NCI-H524 treated with DMSO at 0.1 percent for 48 hours (cell line): Measurements from ENCODE around the gene ABCC8.
A peak's percentile ranks its signal among the peaks of the same experiment; 100 is the strongest.

ENCODE experiments used
- DNase-seq: peaks from one replicate; lab custom pipeline; 2025; lab: John Stamatoyannopoulos, UW

The ABCC8 gene

GRCh38 chr11:17469998-17470397 lies 6.6 kb downstream of the ABCC8 start:
- no peak for DNase-seq

- no peak for DNase-seq
Measured at GRCh38 chr11:17468122-17468521, 8.5 kb downstream of the ABCC8 start.

GRCh38 chr11:17463546-17464174 lies 13.0 kb downstream of the ABCC8 start:
- no peak for DNase-seq

DNA sequence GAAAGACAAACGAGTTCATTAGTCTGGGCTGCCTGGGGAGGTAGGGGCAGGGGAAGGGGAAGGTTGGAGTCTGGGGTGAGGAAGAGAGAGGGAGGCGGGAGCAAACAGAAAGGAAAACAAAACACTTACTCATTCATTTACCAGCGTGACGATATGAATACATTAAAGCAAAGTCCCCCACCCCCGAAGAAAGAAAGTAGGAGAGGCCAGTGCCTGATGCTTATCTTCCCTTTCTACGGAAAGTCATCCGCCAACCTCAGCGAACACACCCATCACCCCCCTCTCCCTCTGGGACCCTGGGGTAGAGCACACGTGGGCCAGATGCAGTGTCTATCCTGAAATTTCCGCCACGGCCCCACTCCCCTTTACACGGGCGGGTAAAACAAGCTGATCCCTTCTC lies 13.7 kb downstream of the ABCC8 start:
- DNase-seq: no peak

- no peak for DNase-seq
Measured at GRCh38 chr11:17460406-17460805, 16.2 kb downstream of the ABCC8 start.

- DNase-seq: no peak
Measured at GRCh38 chr11:17459236-17459896, 17.3 kb downstream of the ABCC8 start.

DNA sequence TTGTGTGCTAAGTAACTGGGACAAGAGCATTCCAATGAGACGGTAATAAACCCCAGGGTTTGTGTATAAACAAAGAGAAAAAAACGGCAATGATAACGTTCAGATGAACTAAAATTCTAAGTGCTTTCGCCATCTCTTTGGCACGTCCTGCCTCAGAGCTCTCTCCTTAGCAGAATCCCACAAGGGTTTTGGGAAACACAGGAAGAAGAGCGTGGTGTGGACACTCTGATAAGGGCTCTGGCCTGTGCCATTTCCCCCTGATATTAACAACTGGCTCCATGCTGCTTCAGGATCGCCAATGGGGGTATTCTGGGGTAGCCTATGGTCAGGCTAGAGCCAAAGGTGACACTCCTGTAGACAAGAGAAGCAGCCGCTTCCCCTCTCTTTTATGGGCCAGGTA lies 18.4 kb downstream of the ABCC8 start:
- no peak for DNase-seq

DNA sequence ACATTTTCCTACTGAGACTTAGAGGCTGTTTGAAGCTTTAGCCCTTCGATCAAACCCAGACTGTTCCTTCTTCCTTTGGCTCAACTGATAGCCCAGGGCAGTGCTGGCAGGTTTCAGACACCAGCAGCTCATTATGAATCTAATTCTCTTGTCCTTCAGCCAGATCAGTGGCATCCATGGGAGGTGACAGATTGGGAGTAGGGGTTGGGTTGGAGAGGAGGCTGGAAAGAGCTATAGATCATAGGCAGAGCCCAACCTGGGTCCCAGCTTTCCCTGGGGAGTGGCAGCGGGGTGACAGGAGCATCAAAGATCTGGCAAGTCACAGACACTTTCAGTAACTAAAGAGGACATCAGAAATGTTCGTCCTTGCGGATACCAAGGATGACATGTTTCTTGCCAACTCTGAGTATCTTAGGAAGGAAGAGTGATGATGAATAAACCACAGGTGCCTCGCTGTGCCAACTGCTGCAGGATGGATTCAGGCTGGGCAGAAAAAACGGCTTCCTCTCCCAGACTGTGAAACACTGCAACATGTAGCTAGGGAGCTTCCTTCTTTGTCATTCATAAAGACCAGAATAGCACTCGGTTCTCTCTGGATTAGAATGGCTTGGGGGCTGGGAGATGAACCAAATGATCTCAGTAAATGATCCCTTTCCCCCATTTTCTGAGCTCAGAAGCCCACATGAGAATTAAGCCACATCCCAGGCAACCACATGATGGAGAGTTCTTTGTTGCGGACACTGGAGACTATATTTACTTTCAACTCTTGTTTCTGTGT lies 19.1 kb downstream of the ABCC8 start:
- DNase-seq: no peak

DNA sequence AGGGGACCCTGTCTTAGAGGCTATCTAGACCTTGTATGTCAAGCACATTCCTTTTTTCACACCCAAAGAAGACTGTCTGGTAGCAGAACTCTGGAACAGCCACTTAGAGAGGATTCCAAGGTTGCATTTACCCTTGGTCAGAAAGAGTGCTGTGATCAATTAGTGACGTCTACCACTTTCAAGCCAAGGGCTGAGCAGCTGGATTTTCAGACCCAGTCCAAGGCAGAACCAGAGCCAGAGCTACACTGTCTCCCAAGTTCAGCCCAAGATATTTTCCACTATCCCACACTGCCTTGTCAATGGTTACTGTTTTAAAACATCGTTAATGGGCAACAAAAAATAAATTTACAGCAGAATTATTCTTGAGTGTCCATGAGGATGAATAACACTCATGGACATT lies 24.0 kb downstream of the ABCC8 start:
- DNase-seq: no peak

DNA sequence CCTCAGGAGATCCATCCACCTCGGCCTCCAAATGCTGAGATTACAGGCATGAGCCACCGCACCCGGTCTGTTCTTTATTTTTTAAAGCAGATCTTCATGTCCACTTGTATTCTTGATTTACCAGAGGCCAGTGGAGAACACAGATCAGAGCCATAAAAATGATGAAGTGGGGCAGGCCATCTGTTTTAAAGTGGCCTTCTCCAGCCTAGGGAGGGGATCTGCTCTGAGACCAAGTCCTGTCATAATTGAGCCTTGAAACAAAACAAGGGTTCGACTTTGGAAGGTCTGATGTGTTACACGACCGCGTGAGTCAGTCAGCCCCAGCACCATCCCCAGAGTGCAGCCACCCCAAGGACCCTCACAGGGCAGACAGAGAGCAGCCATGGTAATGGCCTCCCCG lies 27.5 kb downstream of the ABCC8 start:
- DNase-seq: peak; percentile 82

DNA sequence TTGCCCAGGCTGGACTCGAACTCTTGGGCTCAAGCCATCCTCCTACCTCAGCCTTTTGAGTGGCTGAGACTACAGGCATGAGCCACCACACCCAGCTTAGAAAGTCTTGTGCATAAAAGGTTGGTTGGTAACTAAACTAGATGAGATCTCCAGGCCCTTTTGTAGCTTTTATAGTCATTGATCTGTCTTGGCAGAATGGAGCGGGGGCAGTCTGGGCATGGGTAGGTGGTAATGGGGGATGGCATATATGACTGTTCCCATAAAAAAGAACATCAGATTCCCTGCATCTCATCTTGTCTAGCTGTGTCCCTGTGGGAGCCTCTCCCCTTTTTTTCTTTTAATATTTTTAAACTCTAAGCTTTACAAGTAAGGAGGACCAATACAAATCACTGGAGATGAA lies 30.2 kb downstream of the ABCC8 start:
- DNase-seq: no peak

DNA sequence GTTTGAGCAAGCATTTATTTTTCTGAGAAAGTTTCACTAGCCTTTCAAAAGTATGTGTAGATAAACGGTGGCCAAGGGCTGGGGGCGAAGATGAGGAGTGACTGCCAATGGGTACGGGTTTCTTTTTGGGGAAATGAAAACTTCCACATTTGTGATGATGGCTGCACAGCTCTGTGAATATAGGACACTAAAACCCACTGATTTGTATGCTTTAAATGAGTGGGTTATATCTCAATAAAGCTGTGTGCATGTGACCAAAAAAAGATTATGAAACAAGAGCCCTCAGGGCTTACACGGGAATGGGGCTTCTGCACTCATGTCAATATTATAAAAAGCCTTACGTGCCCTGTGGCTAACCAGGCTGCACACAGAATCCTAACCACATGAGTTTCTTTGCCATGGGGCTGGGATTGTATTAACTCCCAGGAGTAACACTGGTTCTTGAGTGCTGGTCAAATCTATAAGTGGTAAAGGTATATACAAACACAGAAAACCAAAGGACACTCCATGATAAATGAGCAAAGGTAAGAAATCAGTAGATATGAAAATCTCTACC lies 31.3 kb downstream of the ABCC8 start:
- no peak for DNase-seq

DNA sequence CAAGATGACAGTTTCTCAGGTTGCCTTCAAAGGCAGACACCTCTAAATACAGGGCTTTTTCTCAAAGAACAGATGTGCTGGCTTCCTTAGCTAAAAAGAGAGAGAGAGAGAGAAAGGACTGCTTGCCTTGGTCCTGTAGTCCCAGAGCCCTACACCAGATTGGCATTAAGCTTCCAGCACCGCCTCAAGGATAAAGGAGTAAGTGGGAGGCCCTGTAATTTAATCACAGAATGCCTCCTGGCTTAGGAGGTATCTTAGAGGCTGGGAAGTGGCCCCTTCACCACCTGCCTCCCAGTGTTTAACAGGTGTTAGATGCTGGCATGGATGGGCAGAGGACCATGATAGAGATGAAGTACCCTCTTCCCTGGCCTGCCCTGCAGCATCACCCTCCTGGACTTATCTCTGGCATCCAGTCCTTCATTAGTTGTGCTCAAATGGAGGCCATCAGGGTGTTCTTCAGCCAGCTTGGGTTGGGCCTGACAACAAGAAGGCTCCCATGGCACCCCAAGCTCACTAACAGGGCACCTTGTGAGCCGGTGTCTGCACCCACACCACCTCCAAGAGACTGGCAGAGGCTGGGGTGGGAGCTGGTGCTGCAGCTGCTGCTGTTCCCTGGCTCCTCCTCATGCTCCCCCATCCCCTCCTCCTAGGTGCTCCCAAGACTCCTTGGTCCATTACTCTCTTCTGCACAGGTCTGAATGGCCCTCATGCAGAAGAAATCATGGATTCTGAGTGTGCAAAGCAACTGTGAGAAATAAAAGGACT lies 32.5 kb downstream of the ABCC8 start:
- DNase-seq: peak; percentile 94

DNA sequence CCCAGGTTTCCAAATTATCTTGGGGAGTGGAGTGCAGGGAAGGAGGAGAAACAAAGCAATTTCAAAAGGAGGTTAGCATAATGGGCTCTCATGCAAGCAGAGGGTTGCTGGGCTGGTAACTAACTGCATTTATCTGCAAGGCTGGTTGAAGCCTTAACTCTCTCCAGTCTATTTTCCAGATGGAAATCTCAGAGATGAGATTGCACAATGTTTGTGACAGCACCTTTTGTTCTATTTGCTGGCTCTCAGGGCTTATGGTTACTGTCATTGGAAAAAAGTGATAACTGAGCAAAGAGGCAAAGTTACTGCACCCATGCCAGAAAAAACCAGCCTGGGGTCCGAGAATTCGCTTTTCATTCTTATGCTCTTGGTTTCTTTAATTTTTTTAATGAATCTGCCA lies 33.2 kb downstream of the ABCC8 start:
- DNase-seq: no peak

- DNase-seq: no peak
Measured at GRCh38 chr11:17443000-17443399, 33.6 kb downstream of the ABCC8 start.

DNA sequence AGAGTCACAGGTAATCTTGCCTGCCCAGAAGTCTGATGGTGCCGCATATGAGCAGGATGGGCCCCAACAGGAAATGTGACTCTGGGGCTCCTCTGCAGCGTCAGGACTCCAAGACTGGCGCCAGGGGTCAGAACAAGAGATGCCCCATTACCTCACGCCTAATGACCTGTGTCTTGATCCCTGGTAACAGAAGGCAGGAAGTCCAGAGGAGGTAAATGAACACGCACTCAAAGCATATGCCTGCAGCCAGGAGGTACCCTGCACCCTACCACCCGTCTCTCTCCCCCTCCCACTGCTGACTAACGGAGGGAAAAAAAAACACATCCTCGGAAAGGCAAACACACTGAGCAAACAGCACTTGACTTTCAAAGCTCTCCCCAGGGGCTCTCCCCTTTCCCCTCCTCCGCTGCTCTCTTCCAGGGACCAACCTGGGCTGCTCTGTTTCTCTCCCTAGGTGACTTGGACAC lies 37.3 kb downstream of the ABCC8 start:
- DNase-seq: peak; percentile 79

DNA sequence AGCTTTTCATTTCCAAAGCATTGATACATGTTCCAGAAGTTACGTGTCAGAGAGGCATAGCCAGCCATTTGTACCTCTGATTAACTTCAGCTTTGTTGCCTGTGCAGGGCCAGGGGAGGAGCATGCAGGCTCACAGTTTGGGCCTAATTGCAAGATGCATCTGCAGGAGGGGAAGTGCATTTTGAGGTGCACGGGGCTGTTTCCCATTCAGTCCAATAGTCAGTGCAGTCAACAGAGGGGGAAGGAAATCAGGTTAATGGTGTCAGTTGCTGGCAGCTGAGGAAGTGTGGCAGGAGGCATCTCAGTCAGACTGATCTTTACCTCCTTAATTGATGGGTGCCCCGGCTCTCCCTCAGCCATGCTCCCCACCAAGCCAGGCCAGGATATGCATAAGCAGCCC lies 39.3 kb downstream of the ABCC8 start:
- no peak for DNase-seq

DNA sequence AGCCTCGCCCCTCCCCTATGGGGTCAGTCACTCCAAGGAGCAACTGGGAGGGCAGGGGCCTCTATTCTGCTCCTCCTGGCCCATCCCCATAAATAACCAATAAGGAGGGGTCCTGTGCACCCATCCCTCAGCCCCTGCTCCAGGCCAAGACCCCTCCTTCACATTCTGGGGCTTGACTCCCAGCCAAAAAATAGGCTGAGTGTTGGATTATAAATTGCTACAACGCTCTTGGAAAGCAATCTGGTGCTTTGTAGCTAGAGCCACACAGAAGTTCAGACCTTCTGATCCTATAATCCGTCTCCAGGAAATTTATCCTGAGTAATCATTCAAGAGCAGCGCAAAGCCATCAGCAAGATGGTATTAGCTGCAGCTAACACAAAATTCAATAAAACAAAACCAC lies 42.5 kb downstream of the ABCC8 start:
- peak; percentile 93 for DNase-seq

DNA sequence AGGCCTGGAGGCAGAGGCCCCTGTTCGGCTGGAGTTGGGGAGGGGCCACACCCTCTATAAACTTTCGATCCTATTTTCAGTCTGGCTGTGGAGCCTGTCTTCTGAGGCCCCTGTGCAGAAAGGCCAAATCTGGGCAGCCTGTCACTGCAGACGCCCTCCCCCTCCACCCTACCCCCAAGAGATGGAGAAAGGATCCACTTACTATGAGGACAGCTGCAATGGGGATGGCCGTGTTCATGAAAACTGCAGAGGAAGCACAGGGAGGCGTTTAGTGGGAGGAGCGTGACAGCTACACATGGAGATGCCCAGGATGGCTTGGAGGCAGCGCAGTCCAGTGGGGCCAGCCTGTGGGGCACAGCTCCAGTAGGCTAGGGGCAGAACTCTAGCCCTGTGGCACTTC lies 44.6 kb downstream of the ABCC8 start:
- peak; percentile 60 for DNase-seq

GRCh38 chr11:17431139-17431538 lies 45.5 kb downstream of the ABCC8 start:
- no peak for DNase-seq

GRCh38 chr11:17430616-17431015 lies 46.0 kb downstream of the ABCC8 start:
- no peak for DNase-seq

DNA sequence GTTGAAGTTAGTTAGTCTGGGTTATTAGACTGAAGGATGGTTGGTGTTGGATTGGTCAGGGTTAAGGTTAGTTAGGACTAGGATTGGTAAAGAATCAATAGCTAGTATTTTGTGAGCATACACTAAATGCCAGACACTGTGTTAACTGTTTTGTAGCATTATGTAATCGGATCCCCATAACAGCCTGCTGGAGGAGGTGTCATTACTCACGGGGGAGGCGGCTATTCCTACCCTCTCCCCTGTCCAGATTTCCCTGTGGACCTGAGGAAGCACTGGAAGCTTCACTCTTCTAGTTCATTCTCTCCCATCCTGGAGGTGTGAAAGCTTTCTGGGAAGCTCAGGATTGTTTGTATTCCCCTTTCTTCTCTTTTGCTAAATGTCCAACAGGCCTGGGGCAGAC lies 47.7 kb downstream of the ABCC8 start:
- DNase-seq: peak; percentile 12
